ENCODE measurements around the gene FAAH. TPM values are rescaled to one million over a fixed set of nuclear protein-coding genes. Genes with fewer than 3 reads are reported as not detected.

Gene FAAH
- total RNA-seq, 1 donor from 2014 or later, result 38.6 TPM

DNA sequence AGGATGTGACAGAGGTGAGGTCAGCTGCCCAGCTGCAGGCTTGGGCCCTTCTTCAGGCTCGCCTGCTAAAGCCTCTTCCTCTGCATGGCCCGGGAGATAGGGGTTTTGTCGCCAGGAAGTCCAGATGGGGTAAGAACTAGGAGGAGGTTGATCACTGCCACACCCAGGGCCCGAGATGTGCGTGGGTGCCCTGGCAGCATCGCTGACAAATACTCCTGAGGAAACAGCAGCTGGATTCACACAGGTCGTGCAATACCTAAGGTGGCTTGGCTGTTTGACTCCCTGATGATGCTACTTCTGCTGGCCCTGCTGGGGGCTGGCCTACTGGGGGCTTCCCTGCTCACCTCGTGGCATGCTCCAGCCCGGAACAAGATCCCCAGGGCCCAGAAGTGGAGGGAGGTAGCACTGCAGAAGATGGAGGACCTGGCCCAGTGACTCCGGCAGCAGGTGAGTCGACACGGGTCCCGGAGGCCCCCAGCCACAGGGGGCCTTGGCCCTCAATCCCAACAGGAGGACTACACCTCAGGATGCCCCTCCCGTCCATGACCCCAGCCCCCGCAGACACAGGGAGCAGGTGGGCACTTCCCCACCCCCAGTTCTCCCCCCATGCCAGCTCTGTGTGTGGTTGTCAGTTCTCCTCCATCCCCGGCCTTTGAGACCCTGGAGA lies 29.6 kb downstream of the FAAH start:
- Mint-ChIP-seq H3K27me3 (peaks cover 44% of the 10 kb centered on the region), H3K4me1 (ENCODE audit: low read depth) (no peaks in the 10 kb centered on the region), H3K36me3 (ENCODE audit: insufficient read depth) (no peaks in the 10 kb centered on the region), H3K9me3 (ENCODE audit: low read depth) (no peaks in the 10 kb centered on the region), H3K4me3 (ENCODE audit: low read depth) (no peak overlapping the region), H3K27ac (no peak overlapping the region)
- TF ChIP-seq, protein P1, sequence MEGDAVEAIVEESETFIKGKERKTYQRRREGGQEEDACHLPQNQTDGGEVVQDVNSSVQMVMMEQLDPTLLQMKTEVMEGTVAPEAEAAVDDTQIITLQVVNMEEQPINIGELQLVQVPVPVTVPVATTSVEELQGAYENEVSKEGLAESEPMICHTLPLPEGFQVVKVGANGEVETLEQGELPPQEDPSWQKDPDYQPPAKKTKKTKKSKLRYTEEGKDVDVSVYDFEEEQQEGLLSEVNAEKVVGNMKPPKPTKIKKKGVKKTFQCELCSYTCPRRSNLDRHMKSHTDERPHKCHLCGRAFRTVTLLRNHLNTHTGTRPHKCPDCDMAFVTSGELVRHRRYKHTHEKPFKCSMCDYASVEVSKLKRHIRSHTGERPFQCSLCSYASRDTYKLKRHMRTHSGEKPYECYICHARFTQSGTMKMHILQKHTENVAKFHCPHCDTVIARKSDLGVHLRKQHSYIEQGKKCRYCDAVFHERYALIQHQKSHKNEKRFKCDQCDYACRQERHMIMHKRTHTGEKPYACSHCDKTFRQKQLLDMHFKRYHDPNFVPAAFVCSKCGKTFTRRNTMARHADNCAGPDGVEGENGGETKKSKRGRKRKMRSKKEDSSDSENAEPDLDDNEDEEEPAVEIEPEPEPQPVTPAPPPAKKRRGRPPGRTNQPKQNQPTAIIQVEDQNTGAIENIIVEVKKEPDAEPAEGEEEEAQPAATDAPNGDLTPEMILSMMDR (IDR thresholded peaks at IDR 0.05; ENCODE audit: unreplicated experiment), result no peak
- no peak for DNase-seq (ENCODE audit: low spot score, unreplicated experiment)

DNA sequence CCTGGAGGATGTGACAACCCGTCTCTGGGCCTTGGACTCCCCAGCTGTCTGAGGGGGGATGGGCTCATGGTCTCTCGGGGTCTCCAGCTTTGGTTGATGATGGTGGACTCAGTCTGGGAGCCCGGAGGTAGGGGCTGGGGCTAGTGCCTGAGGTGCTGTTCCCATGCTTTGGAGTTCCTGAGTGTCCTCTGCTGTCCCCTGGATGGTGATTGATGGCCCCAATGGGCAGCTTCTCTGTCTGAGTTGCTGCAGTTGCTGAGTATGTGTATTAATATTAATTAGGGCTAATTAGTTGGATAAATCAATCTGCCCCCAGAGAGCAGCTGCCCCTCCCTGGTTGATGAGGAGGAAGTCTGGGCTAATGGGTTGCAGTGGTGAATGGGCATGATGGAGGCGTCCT lies 30.6 kb downstream of the FAAH start:
- TF ChIP-seq, protein P1 (IDR thresholded peaks at IDR 0.05; ENCODE audit: unreplicated experiment), result no peak
- H3K27ac Mint-ChIP-seq, result no peak overlapping the region
- no peak overlapping the region for H3K4me3 Mint-ChIP-seq (ENCODE audit: low read depth)
- no peaks in the 10 kb centered on the region for H3K4me1 Mint-ChIP-seq (ENCODE audit: low read depth)
- H3K36me3 Mint-ChIP-seq (ENCODE audit: insufficient read depth), result no peaks in the 10 kb centered on the region
- peaks cover 50% of the 10 kb centered on the region for H3K27me3 Mint-ChIP-seq
- no peak for DNase-seq (ENCODE audit: low spot score, unreplicated experiment)
- no peaks in the 10 kb centered on the region for H3K9me3 Mint-ChIP-seq (ENCODE audit: low read depth)

DNA sequence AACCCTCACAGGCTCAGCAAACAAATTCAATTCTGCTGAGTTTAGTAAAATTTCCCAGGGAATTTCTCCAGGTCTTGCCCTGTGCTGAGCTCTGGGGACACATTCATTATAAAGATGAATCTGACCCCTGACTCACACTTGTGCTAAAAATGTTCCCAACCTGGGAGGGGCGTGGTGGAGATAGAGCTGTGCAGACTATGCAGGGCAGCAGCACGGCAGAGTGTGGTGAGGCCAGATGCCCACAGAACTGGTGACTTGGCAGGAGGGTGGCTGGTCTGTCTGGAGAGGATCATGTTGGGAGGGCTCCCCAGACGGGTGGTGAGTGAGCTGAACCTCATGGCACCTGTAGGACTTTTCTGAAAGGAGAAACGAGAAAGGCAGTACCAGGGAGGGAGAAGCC lies 31.6 kb downstream of the FAAH start:
- no peak for DNase-seq (ENCODE audit: low spot score, unreplicated experiment)
- TF ChIP-seq, protein P1 (IDR thresholded peaks at IDR 0.05; ENCODE audit: unreplicated experiment), result no peak
- Mint-ChIP-seq H3K4me1 (ENCODE audit: low read depth) (no peaks in the 10 kb centered on the region), H3K27ac (no peak overlapping the region), H3K4me3 (ENCODE audit: low read depth) (no peak overlapping the region), H3K27me3 (peaks cover 47% of the 10 kb centered on the region), H3K9me3 (ENCODE audit: low read depth) (no peaks in the 10 kb centered on the region), H3K36me3 (ENCODE audit: insufficient read depth) (no peaks in the 10 kb centered on the region)

DNA sequence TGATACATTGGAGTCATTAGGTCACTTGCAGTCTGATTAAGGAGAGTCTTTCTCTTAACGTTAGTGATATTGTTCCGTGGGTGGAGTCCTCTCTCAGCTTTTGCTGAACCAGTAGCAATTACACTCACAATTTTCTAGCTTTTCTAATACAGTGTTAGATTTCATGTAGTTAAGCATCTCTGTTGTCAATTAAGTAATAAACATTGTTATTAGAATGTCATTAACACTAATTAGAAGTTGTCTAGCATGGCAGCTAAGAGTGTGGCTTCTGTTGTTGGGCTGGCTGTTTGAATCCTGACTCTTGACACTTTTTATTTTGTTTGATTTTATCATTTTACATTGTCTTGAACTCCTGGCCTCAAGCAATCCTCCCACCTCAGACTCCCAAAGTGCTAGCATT lies 33.4 kb downstream of the FAAH start:
- TF ChIP-seq, protein P1 (IDR thresholded peaks at IDR 0.05; ENCODE audit: unreplicated experiment), result no peak
- no peaks in the 10 kb centered on the region for H3K36me3 Mint-ChIP-seq (ENCODE audit: insufficient read depth)
- no peaks in the 10 kb centered on the region for H3K4me1 Mint-ChIP-seq (ENCODE audit: low read depth)
- H3K4me3 Mint-ChIP-seq (ENCODE audit: low read depth), result no peak overlapping the region
- DNase-seq (ENCODE audit: low spot score, unreplicated experiment), result no peak
- no peaks in the 10 kb centered on the region for H3K9me3 Mint-ChIP-seq (ENCODE audit: low read depth)
- H3K27me3 Mint-ChIP-seq, result peaks cover 36% of the 10 kb centered on the region
- no peak overlapping the region for H3K27ac Mint-ChIP-seq

DNA sequence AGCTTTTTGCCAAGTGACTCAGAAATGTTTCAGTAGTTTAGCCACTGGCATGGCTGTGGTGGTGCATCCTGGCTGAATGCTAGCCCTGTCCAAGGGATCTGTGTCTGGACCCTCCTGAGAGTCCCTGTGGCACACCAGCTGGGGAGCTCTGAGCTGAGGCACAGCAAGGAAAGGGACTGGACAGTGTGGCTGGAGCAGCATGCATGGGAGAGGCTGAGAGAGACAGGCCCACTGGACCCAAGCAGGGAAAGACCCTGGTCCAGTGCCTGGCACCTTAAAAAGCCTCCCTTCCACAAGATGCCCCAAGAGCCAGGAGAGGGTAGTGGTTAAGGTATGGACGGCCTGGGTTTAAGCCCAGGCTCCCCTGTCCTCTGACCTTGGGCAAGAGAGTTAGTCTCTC lies 35.3 kb downstream of the FAAH start:
- no peak overlapping the region for H3K4me3 Mint-ChIP-seq (ENCODE audit: low read depth)
- H3K36me3 Mint-ChIP-seq (ENCODE audit: insufficient read depth), result no peaks in the 10 kb centered on the region
- DNase-seq (ENCODE audit: low spot score, unreplicated experiment), result no peak
- H3K27ac Mint-ChIP-seq, result no peak overlapping the region
- H3K4me1 Mint-ChIP-seq (ENCODE audit: low read depth), result no peaks in the 10 kb centered on the region
- TF ChIP-seq, protein P1 (IDR thresholded peaks at IDR 0.05; ENCODE audit: unreplicated experiment), result no peak
- H3K9me3 Mint-ChIP-seq (ENCODE audit: low read depth), result no peaks in the 10 kb centered on the region
- peaks cover 40% of the 10 kb centered on the region for H3K27me3 Mint-ChIP-seq
